HepG2 (cell line): ENCODE results near the gene NGEF. TPM values are rescaled to one million over a fixed set of nuclear protein-coding genes. Genes with fewer than 3 reads are reported as not detected.

Experiments
- AKNA ChIP-seq: sonication (generic); formaldehyde crosslinking; IDR thresholded peaks from 2 replicates; pipeline ENCODE4 v1.4.0; 2020; ENCODE audit warnings: missing genetic modification reagents, borderline replicate concordance
- CAMTA2 ChIP-seq: sonication (generic); formaldehyde crosslinking; IDR thresholded peaks from 2 replicates; pipeline ENCODE4 v1.4.0; 2020; ENCODE audit warnings: mild to moderate bottlenecking, missing genetic modification reagents, borderline replicate concordance
- CSRNP1 ChIP-seq: sonication (generic); formaldehyde crosslinking; IDR thresholded peaks from 2 replicates; pipeline ENCODE4 v1.8.1; 2023; ENCODE audit warnings: mild to moderate bottlenecking, missing genetic modification reagents
- GATA4 ChIP-seq: sonication (generic); IDR thresholded peaks from 2 replicates; pipeline ENCODE4 v1.6.1; 2016; ENCODE audit warnings: antibody characterized with exemption, low read depth, borderline replicate concordance
- HES4 ChIP-seq: sonication (generic); formaldehyde crosslinking; IDR thresholded peaks from 2 replicates; pipeline ENCODE4 v1.9.0; 2021; ENCODE audit warnings: mild to moderate bottlenecking, missing genetic modification reagents, borderline replicate concordance
- HNRNPLL ChIP-seq: fragments of 200-400 bp; formaldehyde crosslinking; IDR thresholded peaks from 2 replicates; pipeline ENCODE4 v1.6.1; 2017; ENCODE audit warnings: mild to moderate bottlenecking, low read depth, low read length; ENCODE audit not compliant: poor library complexity, severe bottlenecking
- MEIS1 ChIP-seq: sonication (generic); formaldehyde crosslinking; IDR thresholded peaks from 2 replicates; pipeline ENCODE4 v1.9.0; 2021; ENCODE audit warnings: mild to moderate bottlenecking, missing genetic modification reagents, moderate library complexity, borderline replicate concordance
- STAG1 ChIP-seq: sonication (generic); formaldehyde crosslinking; IDR thresholded peaks from 2 replicates; pipeline ENCODE4 v1.4.0; 2020; ENCODE audit warnings: missing genetic modification reagents
- ZSCAN21 ChIP-seq: sonication (generic); formaldehyde crosslinking; IDR thresholded peaks from 2 replicates; pipeline ENCODE4 v1.8.0; 2022; ENCODE audit warnings: mild to moderate bottlenecking, missing genetic modification reagents, moderate library complexity, borderline replicate concordance
- polyA plus RNA-seq, 8 experiments: library from polyadenylated mRNA; depleted of rRNA in 3 of 8; stranded (reverse) in 7 of 8; unstranded in 1 of 8; fragments of >200 nt; fragmentation: Illumina TruSeq in 4 of 8; extraction: Trizol in 4 of 8; gene quantifications; 2 replicates each; pipeline versions ENCODE4 v1.2.1 to v1.2.3, GENCODE V29; 2011 to 2016; ENCODE audit warnings: low read depth in 4 of 8, missing spikeins in 1 of 8, mixed read lengths in 1 of 8; ENCODE audit not compliant: insufficient read depth in 1 of 8
- total RNA-seq, 5 experiments: library from RNA; depleted of rRNA; stranded (reverse); fragments of >200 nt; fragmentation: Illumina TruSeq; extraction: Trizol; gene quantifications; 2 replicates each; pipeline ENCODE4 v1.2.3, GENCODE V29; 2016; ENCODE audit warnings: low read depth in 1 of 5
- TF ChIP-seq, protein P1 (sequence below): sonication (generic); formaldehyde crosslinking; IDR thresholded peaks from 2 replicates; pipeline ENCODE4 v1.4.0; 2020; ENCODE audit warnings: missing genetic modification reagents, borderline replicate concordance

The NGEF gene
- total and polyA plus RNA-seq, 2 of the 13 experiments (the other 11 are each of a cell fraction or from before 2014, with no cell fraction given), result 14.4 to 36.9 TPM

DNA sequence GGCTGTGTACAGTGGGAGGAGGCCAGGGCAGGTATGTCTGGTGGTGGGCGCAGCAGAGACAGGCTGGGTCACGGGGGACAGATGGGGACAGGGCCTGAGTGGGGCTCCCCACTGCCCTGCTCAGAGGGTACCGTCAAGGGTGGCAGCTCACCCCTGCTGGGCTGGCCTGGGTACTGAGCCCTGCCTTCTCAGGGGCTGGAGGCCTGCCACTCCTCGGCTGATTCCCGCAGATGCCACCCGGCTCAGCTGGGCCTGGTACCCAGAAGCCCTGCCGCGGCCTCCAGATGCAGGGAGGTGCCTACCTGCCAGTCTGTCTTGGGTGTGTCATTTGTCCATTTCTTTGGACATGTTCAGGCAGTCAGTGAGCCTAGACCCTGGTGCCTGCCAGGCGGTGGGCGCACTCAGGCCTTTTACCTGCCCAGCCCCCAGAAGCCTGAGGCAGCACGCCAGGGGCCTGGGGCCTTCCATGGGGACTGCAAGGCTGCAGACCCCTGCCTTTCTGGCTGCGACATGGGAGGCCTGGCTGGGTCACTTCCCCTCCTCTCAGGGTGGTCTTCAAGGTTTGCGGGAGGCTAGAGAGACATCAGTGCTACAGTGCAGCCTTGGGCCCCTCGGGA, 139.7 kb downstream of the NGEF start (continued):
- no peak for TF ChIP-seq AKNA
- no peak for TF ChIP-seq MEIS1
- TF ChIP-seq HES4, result peak; percentile 30; the same call in 1 of the 2 replicates
- TF ChIP-seq CAMTA2 (CRISPR knock-in tag), result no peak
- TF ChIP-seq GATA4, result no peak
- peak; percentile 11 for TF ChIP-seq HNRNPLL
- TF ChIP-seq CSRNP1 (CRISPR knock-in tag), result 0 out of 2 replicates have a peak, but pooled peaks have one; percentile 11
- TF ChIP-seq, protein P1, sequence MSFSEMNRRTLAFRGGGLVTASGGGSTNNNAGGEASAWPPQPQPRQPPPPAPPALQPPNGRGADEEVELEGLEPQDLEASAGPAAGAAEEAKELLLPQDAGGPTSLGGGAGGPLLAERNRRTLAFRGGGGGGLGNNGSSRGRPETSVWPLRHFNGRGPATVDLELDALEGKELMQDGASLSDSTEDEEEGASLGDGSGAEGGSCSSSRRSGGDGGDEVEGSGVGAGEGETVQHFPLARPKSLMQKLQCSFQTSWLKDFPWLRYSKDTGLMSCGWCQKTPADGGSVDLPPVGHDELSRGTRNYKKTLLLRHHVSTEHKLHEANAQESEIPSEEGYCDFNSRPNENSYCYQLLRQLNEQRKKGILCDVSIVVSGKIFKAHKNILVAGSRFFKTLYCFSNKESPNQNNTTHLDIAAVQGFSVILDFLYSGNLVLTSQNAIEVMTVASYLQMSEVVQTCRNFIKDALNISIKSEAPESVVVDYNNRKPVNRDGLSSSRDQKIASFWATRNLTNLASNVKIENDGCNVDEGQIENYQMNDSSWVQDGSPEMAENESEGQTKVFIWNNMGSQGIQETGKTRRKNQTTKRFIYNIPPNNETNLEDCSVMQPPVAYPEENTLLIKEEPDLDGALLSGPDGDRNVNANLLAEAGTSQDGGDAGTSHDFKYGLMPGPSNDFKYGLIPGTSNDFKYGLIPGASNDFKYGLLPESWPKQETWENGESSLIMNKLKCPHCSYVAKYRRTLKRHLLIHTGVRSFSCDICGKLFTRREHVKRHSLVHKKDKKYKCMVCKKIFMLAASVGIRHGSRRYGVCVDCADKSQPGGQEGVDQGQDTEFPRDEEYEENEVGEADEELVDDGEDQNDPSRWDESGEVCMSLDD (CRISPR knock-in tag), result peak; percentile 23; the same call in 1 of the 2 replicates
- 0 out of 2 replicates have a peak, but pooled peaks have one; percentile 22 for TF ChIP-seq ZSCAN21 (CRISPR knock-in tag)
- TF ChIP-seq STAG1 (CRISPR knock-in tag), result no peak
